SK-N-SH (cell line): ENCODE results near the gene PIP4K2C.

Experiments used
- EP300 ChIP-seq, 2 experiments: IDR thresholded peaks; 2 replicates each; pipeline versions ENCODE4 v1.4.0 to v1.6.1; 2012; ENCODE audit warnings: borderline replicate concordance in 1 of 2, low read depth in 1 of 2, low read length in 1 of 2
- EZH2phosphoT487 ChIP-seq: fragments of 200-600 bp; sonication (generic); IDR thresholded peaks from 2 replicates; pipeline ENCODE4 v1.6.1; 2017; ENCODE audit warnings: low read depth, mixed run types, mild to moderate bottlenecking, antibody characterized with exemption, moderate library complexity, borderline replicate concordance
- FOSL2 ChIP-seq: IDR thresholded peaks from 2 replicates; pipeline ENCODE4 v1.4.0; 2012; ENCODE audit warnings: low read depth, mild to moderate bottlenecking, moderate library complexity, borderline replicate concordance
- SIN3A ChIP-seq: IDR thresholded peaks from 2 replicates; pipeline ENCODE4 v1.6.1; 2012; ENCODE audit warnings: low read depth, mild to moderate bottlenecking, low read length, moderate library complexity, borderline replicate concordance
- SMC3 ChIP-seq: IDR thresholded peaks from 2 replicates; pipeline ENCODE4 v1.6.1; 2012; ENCODE audit warnings: low read depth, low read length, improper control_type of control experiment
- TCF12 ChIP-seq: IDR thresholded peaks from 2 replicates; pipeline ENCODE4 v1.4.0; 2012
- TF ChIP-seq, protein P1 (sequence below): fragments of 150-350 bp; IDR thresholded peaks from 2 replicates; pipeline ENCODE4 v1.6.1; 2017; ENCODE audit warnings: antibody characterized with exemption, low read length, low read depth, borderline replicate concordance
- TF ChIP-seq, protein P2 (sequence below): fragments of 200-600 bp; sonication (generic); IDR thresholded peaks from 2 replicates; pipeline ENCODE4 v1.6.1; 2017; ENCODE audit warnings: antibody characterized with exemption, mild to moderate bottlenecking, moderate library complexity
- TF ChIP-seq, protein P3 (sequence below): IDR thresholded peaks from 2 replicates; pipeline ENCODE4 v1.4.0; 2012; ENCODE audit warnings: low read depth, borderline replicate concordance

DNA sequence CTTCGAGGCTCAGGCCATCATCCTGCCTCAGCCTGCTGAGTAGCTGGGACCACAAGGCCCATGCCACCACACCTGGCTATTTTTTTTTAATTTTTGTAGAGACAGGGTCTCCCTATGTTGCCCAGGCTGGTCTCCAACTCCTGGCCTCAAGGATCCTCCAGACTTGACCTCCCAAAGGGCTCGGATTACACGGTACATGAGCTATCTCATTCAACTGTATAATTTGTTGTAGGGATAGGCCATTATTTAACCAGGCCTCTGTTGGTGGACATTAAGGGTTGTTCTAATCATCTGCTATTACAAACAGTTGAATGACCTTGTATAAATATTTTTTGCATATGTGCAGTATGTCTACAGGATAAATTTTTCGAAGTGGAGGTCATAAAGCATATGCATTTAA is 32.1 kb upstream of the PIP4K2C start:
- TF ChIP-seq, protein P1, sequence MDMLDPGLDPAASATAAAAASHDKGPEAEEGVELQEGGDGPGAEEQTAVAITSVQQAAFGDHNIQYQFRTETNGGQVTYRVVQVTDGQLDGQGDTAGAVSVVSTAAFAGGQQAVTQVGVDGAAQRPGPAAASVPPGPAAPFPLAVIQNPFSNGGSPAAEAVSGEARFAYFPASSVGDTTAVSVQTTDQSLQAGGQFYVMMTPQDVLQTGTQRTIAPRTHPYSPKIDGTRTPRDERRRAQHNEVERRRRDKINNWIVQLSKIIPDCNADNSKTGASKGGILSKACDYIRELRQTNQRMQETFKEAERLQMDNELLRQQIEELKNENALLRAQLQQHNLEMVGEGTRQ, result no peak
- TF ChIP-seq, protein P2, sequence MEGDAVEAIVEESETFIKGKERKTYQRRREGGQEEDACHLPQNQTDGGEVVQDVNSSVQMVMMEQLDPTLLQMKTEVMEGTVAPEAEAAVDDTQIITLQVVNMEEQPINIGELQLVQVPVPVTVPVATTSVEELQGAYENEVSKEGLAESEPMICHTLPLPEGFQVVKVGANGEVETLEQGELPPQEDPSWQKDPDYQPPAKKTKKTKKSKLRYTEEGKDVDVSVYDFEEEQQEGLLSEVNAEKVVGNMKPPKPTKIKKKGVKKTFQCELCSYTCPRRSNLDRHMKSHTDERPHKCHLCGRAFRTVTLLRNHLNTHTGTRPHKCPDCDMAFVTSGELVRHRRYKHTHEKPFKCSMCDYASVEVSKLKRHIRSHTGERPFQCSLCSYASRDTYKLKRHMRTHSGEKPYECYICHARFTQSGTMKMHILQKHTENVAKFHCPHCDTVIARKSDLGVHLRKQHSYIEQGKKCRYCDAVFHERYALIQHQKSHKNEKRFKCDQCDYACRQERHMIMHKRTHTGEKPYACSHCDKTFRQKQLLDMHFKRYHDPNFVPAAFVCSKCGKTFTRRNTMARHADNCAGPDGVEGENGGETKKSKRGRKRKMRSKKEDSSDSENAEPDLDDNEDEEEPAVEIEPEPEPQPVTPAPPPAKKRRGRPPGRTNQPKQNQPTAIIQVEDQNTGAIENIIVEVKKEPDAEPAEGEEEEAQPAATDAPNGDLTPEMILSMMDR, result no peak
- TF ChIP-seq SMC3, result no peak
- no peak for TF ChIP-seq TCF12
- no peak for TF ChIP-seq FOSL2
- no peak for TF ChIP-seq SIN3A
- no peak for TF ChIP-seq EZH2phosphoT487
- TF ChIP-seq, protein P3, sequence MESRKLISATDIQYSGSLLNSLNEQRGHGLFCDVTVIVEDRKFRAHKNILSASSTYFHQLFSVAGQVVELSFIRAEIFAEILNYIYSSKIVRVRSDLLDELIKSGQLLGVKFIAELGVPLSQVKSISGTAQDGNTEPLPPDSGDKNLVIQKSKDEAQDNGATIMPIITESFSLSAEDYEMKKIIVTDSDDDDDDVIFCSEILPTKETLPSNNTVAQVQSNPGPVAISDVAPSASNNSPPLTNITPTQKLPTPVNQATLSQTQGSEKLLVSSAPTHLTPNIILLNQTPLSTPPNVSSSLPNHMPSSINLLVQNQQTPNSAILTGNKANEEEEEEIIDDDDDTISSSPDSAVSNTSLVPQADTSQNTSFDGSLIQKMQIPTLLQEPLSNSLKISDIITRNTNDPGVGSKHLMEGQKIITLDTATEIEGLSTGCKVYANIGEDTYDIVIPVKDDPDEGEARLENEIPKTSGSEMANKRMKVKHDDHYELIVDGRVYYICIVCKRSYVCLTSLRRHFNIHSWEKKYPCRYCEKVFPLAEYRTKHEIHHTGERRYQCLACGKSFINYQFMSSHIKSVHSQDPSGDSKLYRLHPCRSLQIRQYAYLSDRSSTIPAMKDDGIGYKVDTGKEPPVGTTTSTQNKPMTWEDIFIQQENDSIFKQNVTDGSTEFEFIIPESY, result no peak
- no peak for TF ChIP-seq EP300 (IDR thresholded peaks at IDR 0.05; ENCODE audit: borderline replicate concordance in 1 of 2, low read depth in 1 of 2, low read length in 1 of 2)
